Neural crest cell (in vitro differentiated cells): Measurements from ENCODE around the gene F8. TPM values are rescaled to one million over a fixed set of nuclear protein-coding genes. Genes with fewer than 3 reads are reported as not detected.
A peak's percentile ranks its signal among the peaks of the same experiment; 100 is the strongest.
"Not testable (repeated sequence)": the region's sequence is repeated elsewhere in the genome, so short reads cannot be mapped to it uniquely, and the experiment has no call there.

Experiments
- DNase-seq: peaks from one replicate; pipeline ENCODE4 v3.0.0; 2021; ENCODE audit warnings: low read depth, mixed read lengths, low spot score
- H3K27ac Mint-ChIP-seq: one replicate; pipeline ENCODE4 v1.8.0; 2021; ENCODE audit warnings: mild to moderate bottlenecking, mixed read lengths; ENCODE audit not compliant: unreplicated experiment
- H3K27me3 Mint-ChIP-seq: 2 replicates; pipeline ENCODE4 v1.8.0; 2021; ENCODE audit warnings: low read depth, mild to moderate bottlenecking, mixed read lengths
- H3K36me3 Mint-ChIP-seq: 2 replicates; pipeline ENCODE4 v1.8.0; 2021; ENCODE audit warnings: low read depth, mild to moderate bottlenecking, mixed read lengths
- H3K4me1 Mint-ChIP-seq: 2 replicates; pipeline ENCODE4 v1.8.0; 2021; ENCODE audit warnings: mixed read lengths
- H3K4me3 Mint-ChIP-seq: one replicate; pipeline ENCODE4 v1.8.0; 2021; ENCODE audit warnings: mild to moderate bottlenecking, mixed read lengths
- H3K9me3 Mint-ChIP-seq: 2 replicates; pipeline ENCODE4 v1.8.0; 2021; ENCODE audit warnings: mixed read lengths
- CTCF ChIP-seq: fragments of 200-600 bp; sonication (generic); conservative IDR thresholded peaks from 2 replicates; pipeline ENCODE4 v1.5.0; 2021; ENCODE audit warnings: antibody characterized with exemption, mild to moderate bottlenecking
- total RNA-seq: library from RNA; stranded (reverse); gene quantifications from 2 replicates; pipeline ENCODE4 v1.2.1, GENCODE V29; 2021

The F8 gene
- total RNA-seq, 1 donor from 2014 or later: 2.1 TPM

- no peak overlapping the region for H3K27ac Mint-ChIP-seq
- H3K4me1 Mint-ChIP-seq: peaks cover 19% of the 10 kb centered on the region
- no peak for DNase-seq
- peaks cover 2% of the 10 kb centered on the region for H3K9me3 Mint-ChIP-seq
- H3K36me3 Mint-ChIP-seq: no peaks in the 10 kb centered on the region
- peak overlapping the region; percentile 67 for H3K4me3 Mint-ChIP-seq
- no peak for TF ChIP-seq CTCF
- H3K27me3 Mint-ChIP-seq: no peaks in the 10 kb centered on the region
Observed at GRCh38 chrX:155023907-155024833, 1.6 kb upstream of the F8 start.

GRCh38 chrX:155020591-155020990, 1.9 kb downstream of the F8 start:
- no peaks in the 10 kb centered on the region for H3K36me3 Mint-ChIP-seq
- H3K27ac Mint-ChIP-seq: no peak overlapping the region
- H3K4me3 Mint-ChIP-seq: no peak overlapping the region
- no peaks in the 10 kb centered on the region for H3K27me3 Mint-ChIP-seq
- no peak for TF ChIP-seq CTCF
- peaks cover 2% of the 10 kb centered on the region for H3K9me3 Mint-ChIP-seq
- DNase-seq: no peak
- H3K4me1 Mint-ChIP-seq: no peaks in the 10 kb centered on the region

GRCh38 chrX:155009994-155010472, 12.5 kb downstream of the F8 start:
- DNase-seq: no peak
- no peak overlapping the region for H3K4me3 Mint-ChIP-seq
- no peaks in the 10 kb centered on the region for H3K27me3 Mint-ChIP-seq
- H3K27ac Mint-ChIP-seq: no peak overlapping the region
- H3K4me1 Mint-ChIP-seq: no peaks in the 10 kb centered on the region
- TF ChIP-seq CTCF: no peak
- H3K36me3 Mint-ChIP-seq: peaks cover 2% of the 10 kb centered on the region
- H3K9me3 Mint-ChIP-seq: peaks cover 5% of the 10 kb centered on the region

GRCh38 chrX:155008578-155008977, 13.9 kb downstream of the F8 start:
- H3K27me3 Mint-ChIP-seq, H3K36me3 Mint-ChIP-seq, H3K27ac Mint-ChIP-seq, H3K4me1 Mint-ChIP-seq, H3K4me3 Mint-ChIP-seq, DNase-seq, H3K9me3 Mint-ChIP-seq: not testable (repeated sequence)

- H3K9me3 Mint-ChIP-seq, H3K27ac Mint-ChIP-seq, H3K27me3 Mint-ChIP-seq, H3K4me3 Mint-ChIP-seq, H3K36me3 Mint-ChIP-seq, DNase-seq, H3K4me1 Mint-ChIP-seq: not testable (repeated sequence)
Observed at GRCh38 chrX:155006913-155007671, 15.4 kb downstream of the F8 start.

GRCh38 chrX:155006379-155006778, 16.1 kb downstream of the F8 start:
- not testable (repeated sequence) for H3K27me3 Mint-ChIP-seq, H3K27ac Mint-ChIP-seq, DNase-seq, H3K4me1 Mint-ChIP-seq, H3K4me3 Mint-ChIP-seq, H3K9me3 Mint-ChIP-seq, H3K36me3 Mint-ChIP-seq

- Mint-ChIP-seq H3K27me3 (no peaks in the 10 kb centered on the region), H3K9me3 (peaks cover 6% of the 10 kb centered on the region), H3K4me3 (no peak overlapping the region), H3K4me1 (peaks cover 6% of the 10 kb centered on the region), H3K36me3 (no peaks in the 10 kb centered on the region), H3K27ac (no peak overlapping the region)
- TF ChIP-seq CTCF: no peak
- no peak for DNase-seq
Observed at GRCh38 chrX:155005190-155005589, 17.3 kb downstream of the F8 start.
